Glutamatergic neuron (in vitro differentiated cells): ENCODE data around the gene DYRK1A. TPM values are rescaled to one million over a fixed set of nuclear protein-coding genes. Genes with fewer than 3 reads are reported as not detected.
A peak's percentile ranks its signal among the peaks of the same experiment; 100 is the strongest.

Experiments used
- DNase-seq: peaks from one replicate; pipeline ENCODE4 v3.0.0; 2022
- H3K27ac Mint-ChIP-seq: one replicate; pipeline ENCODE4 v1.8.0; 2020; ENCODE audit warnings: mild to moderate bottlenecking, mixed read lengths, inconsistent platforms; ENCODE audit not compliant: unreplicated experiment
- H3K27me3 Mint-ChIP-seq: one replicate; pipeline ENCODE4 v1.8.0; 2020; ENCODE audit warnings: mild to moderate bottlenecking, moderate library complexity, mixed read lengths, inconsistent platforms; ENCODE audit not compliant: unreplicated experiment
- H3K36me3 Mint-ChIP-seq: one replicate; pipeline ENCODE4 v1.8.0; 2020; ENCODE audit warnings: mild to moderate bottlenecking, mixed read lengths, inconsistent platforms; ENCODE audit not compliant: unreplicated experiment
- H3K4me1 Mint-ChIP-seq: one replicate; pipeline ENCODE4 v1.8.0; 2020; ENCODE audit warnings: mild to moderate bottlenecking, low read depth, mixed read lengths, inconsistent platforms; ENCODE audit not compliant: unreplicated experiment
- H3K4me3 Mint-ChIP-seq: one replicate; pipeline ENCODE4 v1.8.0; 2020; ENCODE audit warnings: mild to moderate bottlenecking, mixed read lengths, inconsistent platforms; ENCODE audit not compliant: unreplicated experiment
- H3K9me3 Mint-ChIP-seq: one replicate; pipeline ENCODE4 v1.8.0; 2020; ENCODE audit warnings: mild to moderate bottlenecking, moderate library complexity, mixed read lengths, inconsistent platforms; ENCODE audit not compliant: unreplicated experiment
- CTCF ChIP-seq: fragments of 200-600 bp; sonication (generic); IDR thresholded peaks from one replicate; pipeline ENCODE4 v1.5.0; 2021; ENCODE audit not compliant: partially characterized antibody, unreplicated experiment
- total RNA-seq: library from RNA; stranded (reverse); fragmentation: NEBNext Ultra II Directional; extraction: Animal tissue kit (Norgen Biotek cat#: 25700); gene quantifications from one replicate; pipeline ENCODE4 v1.2.1, GENCODE V29; 2021; ENCODE audit not compliant: unreplicated experiment

The DYRK1A gene
- total RNA-seq, 1 donor from 2014 or later: 70.4 TPM

DNA sequence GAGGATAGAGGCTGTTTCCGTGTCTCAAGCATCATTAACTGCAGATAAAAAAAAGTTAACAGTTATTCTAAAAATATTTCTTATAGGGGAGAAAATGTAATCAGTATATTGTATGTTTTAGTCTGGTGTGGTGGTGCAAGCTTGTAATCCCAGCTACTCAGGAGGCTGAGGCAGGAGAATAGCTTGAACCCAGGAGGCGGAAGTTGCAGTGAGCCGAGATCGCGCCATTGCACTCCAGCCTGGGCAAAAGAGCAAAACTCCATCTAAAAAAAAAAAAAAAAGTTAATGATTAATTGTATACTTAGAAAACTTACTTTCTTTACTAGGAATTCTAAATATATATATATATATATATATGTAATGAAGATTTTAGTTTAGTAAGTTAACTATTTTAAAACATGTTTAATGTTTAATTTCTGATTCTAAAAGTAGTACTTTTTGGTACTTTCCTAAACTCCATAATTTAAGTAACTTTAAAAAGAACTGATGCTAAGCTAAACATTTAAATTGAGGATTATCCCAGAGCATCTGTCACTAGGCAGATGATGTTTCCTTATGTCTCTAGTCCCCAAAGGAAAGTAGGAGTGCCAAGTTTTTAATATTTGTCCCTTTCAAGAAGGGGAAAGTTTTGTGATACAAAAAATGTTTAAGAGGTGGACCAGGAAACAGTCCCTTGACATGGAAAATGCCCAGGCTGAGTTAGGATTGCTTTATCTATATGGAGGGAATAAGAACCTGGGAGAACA, 66.3 kb downstream of the DYRK1A start:
- Mint-ChIP-seq H3K4me1 (peaks cover 31% of the 10 kb centered on the region), H3K27me3 (peaks cover 2% of the 10 kb centered on the region), H3K36me3 (peaks cover 5% of the 10 kb centered on the region), H3K27ac (peak overlapping the region; percentile 91), H3K9me3 (no peaks in the 10 kb centered on the region), H3K4me3 (peak overlapping the region; percentile 64)
- TF ChIP-seq CTCF: no peak
- no peak for DNase-seq

GRCh38 chr21:37433456-37433840, 66.9 kb downstream of the DYRK1A start:
- DNase-seq: no peak
- H3K4me1 Mint-ChIP-seq: peaks cover 32% of the 10 kb centered on the region
- no peaks in the 10 kb centered on the region for H3K9me3 Mint-ChIP-seq
- H3K4me3 Mint-ChIP-seq: peak overlapping the region; percentile 64
- peaks cover 5% of the 10 kb centered on the region for H3K36me3 Mint-ChIP-seq
- H3K27ac Mint-ChIP-seq: peak overlapping the region; percentile 91
- TF ChIP-seq CTCF: no peak
- peaks cover 2% of the 10 kb centered on the region for H3K27me3 Mint-ChIP-seq

DNA sequence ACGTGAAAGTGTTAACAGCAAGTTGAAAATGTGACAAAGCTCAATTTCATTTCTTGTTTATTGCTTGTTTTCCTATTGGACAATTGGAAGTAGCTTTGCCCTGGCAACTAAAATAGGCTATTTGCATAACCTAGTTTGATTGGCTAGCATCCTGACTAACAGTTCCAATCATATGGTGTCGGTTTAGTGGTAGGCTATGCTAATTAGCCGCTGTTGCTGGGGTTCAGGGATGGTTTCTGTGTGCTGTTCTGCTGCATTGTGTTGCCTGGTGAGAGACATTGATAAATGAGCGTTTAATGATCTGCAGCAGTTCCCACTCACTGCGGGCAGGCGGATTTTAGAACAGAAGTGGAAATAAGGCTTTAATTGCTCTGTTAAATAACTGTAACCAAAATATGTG, 68.5 kb downstream of the DYRK1A start:
- no peak overlapping the region for H3K4me3 Mint-ChIP-seq
- no peak overlapping the region for H3K27ac Mint-ChIP-seq
- H3K4me1 Mint-ChIP-seq: peaks cover 30% of the 10 kb centered on the region
- H3K27me3 Mint-ChIP-seq: peaks cover 2% of the 10 kb centered on the region
- DNase-seq: peak; percentile 51
- no peaks in the 10 kb centered on the region for H3K9me3 Mint-ChIP-seq
- peaks cover 5% of the 10 kb centered on the region for H3K36me3 Mint-ChIP-seq
- TF ChIP-seq CTCF: no peak

DNA sequence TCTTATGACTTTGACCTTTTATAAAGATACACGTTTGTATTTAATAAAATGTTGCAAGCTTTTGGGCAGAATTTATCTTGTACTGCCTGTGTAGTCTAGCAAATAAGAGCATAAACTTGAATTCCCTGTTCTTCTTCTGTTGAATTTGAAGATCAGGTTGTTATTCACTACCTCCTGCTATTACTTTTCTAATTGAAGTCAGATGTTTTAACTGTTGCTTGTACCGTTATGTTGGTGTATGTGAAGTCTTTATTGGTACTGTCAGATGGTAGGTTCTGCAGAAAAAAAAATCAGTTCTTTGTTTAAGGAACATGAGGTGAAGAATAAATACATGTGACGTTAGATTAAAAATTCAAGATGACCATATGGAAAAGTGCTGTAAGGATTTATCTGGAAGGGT, 69.1 kb downstream of the DYRK1A start:
- no peak overlapping the region for H3K27ac Mint-ChIP-seq
- H3K36me3 Mint-ChIP-seq: peaks cover 5% of the 10 kb centered on the region

More for the DNA sequence above, 69.1 kb downstream of the DYRK1A start:
- Mint-ChIP-seq H3K27me3 (no peaks in the 10 kb centered on the region), H3K9me3 (no peaks in the 10 kb centered on the region), H3K4me1 (peaks cover 26% of the 10 kb centered on the region), H3K4me3 (no peak overlapping the region)
- no peak for DNase-seq
- TF ChIP-seq CTCF: no peak
